HEK293T (cell line): ENCODE results near the gene CTNNB1.
A peak's percentile ranks its signal among the peaks of the same experiment; 100 is the strongest.

Experiments
- CTCF ChIA-PET: fragments of 350-600 bp; formaldehyde crosslinking; extraction: SDS; loops from one replicate; lab custom pipeline; 2021; ENCODE audit warnings: antibody characterized with exemption, inconsistent platforms; lab: Yijun Ruan, JAX
- POLR2A ChIA-PET: fragments of 350-600 bp; formaldehyde crosslinking; extraction: SDS; loops from one replicate; lab custom pipeline; 2020; ENCODE audit warnings: antibody characterized with exemption, inconsistent platforms; lab: Yijun Ruan, JAX
- DNase-seq: peaks from one replicate; pipeline ENCODE4 v3.0.0; 2012; ENCODE audit warnings: mixed read lengths; ENCODE audit errors: extremely low spot score
- ARNT ChIP-seq: fragments of 450-650 bp; IDR thresholded peaks from 2 replicates; pipeline ENCODE4 v1.6.1; 2017; ENCODE audit warnings: mild to moderate bottlenecking
- BHLHE40 ChIP-seq: fragments of 450-650 bp; IDR thresholded peaks from 2 replicates; pipeline ENCODE4 v1.6.1; 2016; ENCODE audit warnings: mild to moderate bottlenecking, moderate library complexity, borderline replicate concordance
- CTBP1 ChIP-seq: fragments of 450-650 bp; IDR thresholded peaks from 2 replicates; pipeline ENCODE4 v1.6.1; 2016; ENCODE audit warnings: borderline replicate concordance
- ELF4 ChIP-seq: fragments of 450-650 bp; IDR thresholded peaks from 2 replicates; pipeline ENCODE4 v1.6.1; 2017; ENCODE audit warnings: antibody characterized with exemption
- FOXA1 ChIP-seq: fragments of 450-650 bp; IDR thresholded peaks from 2 replicates; pipeline ENCODE4 v1.6.1; 2016; ENCODE audit warnings: mild to moderate bottlenecking
- FOXK2 ChIP-seq: fragments of 450-650 bp; IDR thresholded peaks from 2 replicates; pipeline ENCODE4 v1.6.1; 2016; ENCODE audit warnings: mild to moderate bottlenecking
- FOXM1 ChIP-seq: fragments of 450-650 bp; IDR thresholded peaks from 2 replicates; pipeline ENCODE4 v1.6.1; 2017; ENCODE audit warnings: mild to moderate bottlenecking, borderline replicate concordance
- HDGF ChIP-seq: fragments of 450-650 bp; IDR thresholded peaks from 2 replicates; pipeline ENCODE4 v1.6.1; 2017; ENCODE audit warnings: antibody characterized with exemption, borderline replicate concordance
- L3MBTL2 ChIP-seq: fragments of 450-650 bp; conservative IDR thresholded peaks from 2 replicates; pipeline ENCODE4 v1.6.1; 2016; ENCODE audit warnings: mild to moderate bottlenecking
- LEF1 ChIP-seq: fragments of 450-650 bp; IDR thresholded peaks from 2 replicates; pipeline ENCODE4 v1.6.1; 2017; ENCODE audit warnings: mild to moderate bottlenecking, borderline replicate concordance
- NFRKB ChIP-seq: fragments of 450-650 bp; IDR thresholded peaks from 2 replicates; pipeline ENCODE4 v1.6.1; 2016; ENCODE audit warnings: mild to moderate bottlenecking, moderate library complexity
- SP1 ChIP-seq: fragments of 450-650 bp; IDR thresholded peaks from 2 replicates; pipeline ENCODE4 v1.6.1; 2017
- SUZ12 ChIP-seq: fragments of 450-650 bp; IDR thresholded peaks from 2 replicates; pipeline ENCODE4 v1.6.1; 2016; ENCODE audit warnings: mild to moderate bottlenecking
- TARDBP ChIP-seq: fragments of 450-650 bp; IDR thresholded peaks from 2 replicates; pipeline ENCODE4 v1.6.1; 2016
- ZNF384 ChIP-seq: fragments of 450-650 bp; IDR thresholded peaks from 2 replicates; pipeline ENCODE4 v1.6.1; 2016
- TF ChIP-seq, protein P1 (sequence below): fragments of 450-650 bp; IDR thresholded peaks from 2 replicates; pipeline ENCODE4 v1.6.1; 2016

CTNNB1 gene

DNA sequence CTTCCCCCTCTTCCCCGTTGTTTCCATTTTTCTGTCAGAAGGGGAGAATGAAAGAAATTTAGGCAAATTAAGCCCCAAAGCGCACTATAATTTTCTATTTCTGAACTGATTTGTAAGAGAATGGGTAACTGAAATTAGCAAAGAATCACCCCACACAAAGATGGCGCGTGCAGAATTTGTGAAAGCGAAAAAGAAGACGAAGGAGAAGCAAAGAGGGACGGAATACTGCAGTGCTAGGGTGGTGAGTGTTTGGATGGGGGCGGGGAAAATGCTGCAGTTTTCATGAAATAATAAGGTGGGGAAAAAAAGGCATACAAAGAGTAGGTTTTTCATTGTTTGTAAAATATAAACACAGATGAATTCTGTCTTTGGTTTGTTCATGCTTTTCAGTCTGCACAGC, 4.6 kb upstream of the CTNNB1 start:
- TF ChIP-seq FOXA1, result no peak
- TF ChIP-seq FOXM1, result no peak
- TF ChIP-seq FOXK2, result no peak
- POLR2A ChIA-PET, result no interaction called here
- CTCF ChIA-PET, result no interaction called here
- no peak for DNase-seq

GRCh38 chr3:41195946-41196345, 3.4 kb upstream of the CTNNB1 start:
- ChIA-PET CTCF (no interaction called here), POLR2A (no interaction called here)
- TF ChIP-seq SUZ12, result no peak
- TF ChIP-seq, protein P1, sequence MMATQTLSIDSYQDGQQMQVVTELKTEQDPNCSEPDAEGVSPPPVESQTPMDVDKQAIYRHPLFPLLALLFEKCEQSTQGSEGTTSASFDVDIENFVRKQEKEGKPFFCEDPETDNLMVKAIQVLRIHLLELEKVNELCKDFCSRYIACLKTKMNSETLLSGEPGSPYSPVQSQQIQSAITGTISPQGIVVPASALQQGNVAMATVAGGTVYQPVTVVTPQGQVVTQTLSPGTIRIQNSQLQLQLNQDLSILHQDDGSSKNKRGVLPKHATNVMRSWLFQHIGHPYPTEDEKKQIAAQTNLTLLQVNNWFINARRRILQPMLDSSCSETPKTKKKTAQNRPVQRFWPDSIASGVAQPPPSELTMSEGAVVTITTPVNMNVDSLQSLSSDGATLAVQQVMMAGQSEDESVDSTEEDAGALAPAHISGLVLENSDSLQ, result no peak
- no peak for TF ChIP-seq LEF1
- TF ChIP-seq FOXK2, result no peak
- no peak for TF ChIP-seq ARNT
- TF ChIP-seq TARDBP, result no peak
- TF ChIP-seq FOXA1, result no peak
- no peak for TF ChIP-seq L3MBTL2
- TF ChIP-seq ZNF384, result no peak
- no peak for DNase-seq

GRCh38 chr3:41196499-41197410, 2.5 kb upstream of the CTNNB1 start:
- TF ChIP-seq SP1, result no peak
- TF ChIP-seq TARDBP, result no peak
- TF ChIP-seq L3MBTL2, result no peak
- TF ChIP-seq HDGF, result no peak
- TF ChIP-seq CTBP1, result no peak
- TF ChIP-seq BHLHE40, result no peak
- no peak for TF ChIP-seq FOXK2
- no peak for TF ChIP-seq SUZ12
- no peak for TF ChIP-seq ZNF384
- TF ChIP-seq ARNT, result no peak
- TF ChIP-seq FOXA1, result no peak
- TF ChIP-seq, protein P1, result no peak
- TF ChIP-seq NFRKB, result no peak
- no peak for TF ChIP-seq FOXM1
- no peak for TF ChIP-seq LEF1
- TF ChIP-seq ELF4, result no peak
- ChIA-PET CTCF (no interaction called here), POLR2A (no interaction called here)
- no peak for DNase-seq

DNA sequence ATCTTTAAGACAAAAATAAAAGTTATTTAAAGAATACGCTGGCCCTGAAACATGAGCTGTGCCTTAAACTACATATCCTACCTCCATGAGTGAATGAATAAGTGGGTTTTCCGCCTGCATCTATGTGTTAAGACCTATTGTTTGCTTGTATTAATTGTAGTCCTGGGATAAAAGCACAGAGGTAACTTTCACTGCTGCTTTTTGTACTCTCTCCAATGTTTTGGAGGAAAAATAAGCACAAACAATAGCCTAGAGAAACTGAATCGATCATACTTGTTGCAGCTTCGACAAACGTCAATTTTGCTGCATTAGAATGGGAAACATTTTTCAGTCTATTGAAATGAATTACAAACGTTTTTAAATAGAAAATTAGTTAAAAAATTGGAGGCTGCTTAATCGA, 1.3 kb upstream of the CTNNB1 start:
- ChIA-PET CTCF (no interaction called here), POLR2A (interaction anchor here (0.8 to 4.1 kb wide), 6 partner anchors 15 to 116 kb away, joined by 3 to 28 read pairs (median 8); no protein-coding TSS in a partner anchor)
- no peak for DNase-seq
- TF ChIP-seq CTBP1 (no peak), ZNF384 (no peak), LEF1 (no peak), SP1 (no peak), ELF4 (no peak), ARNT (no peak), FOXM1 (no peak), TARDBP (no peak), L3MBTL2 (no peak), FOXK2 (no peak), HDGF (no peak), FOXA1 (no peak), NFRKB (no peak), SUZ12 (no peak), BHLHE40 (no peak)
- TF ChIP-seq, protein P1, result no peak

- TF ChIP-seq L3MBTL2, result 0 out of 2 replicates have a peak, but pooled peaks have one; percentile 36
- TF ChIP-seq TARDBP, result no peak
- ChIA-PET POLR2A (interaction anchor here (0.8 to 4.1 kb wide), 14 partner anchors 10 to 119 kb away, joined by 3 to 28 read pairs (median 6); no protein-coding TSS in a partner anchor), CTCF (no interaction called here)
- no peak for DNase-seq
Observed at GRCh38 chr3:41198526-41198925, 779 bp upstream of the CTNNB1 start.

DNA sequence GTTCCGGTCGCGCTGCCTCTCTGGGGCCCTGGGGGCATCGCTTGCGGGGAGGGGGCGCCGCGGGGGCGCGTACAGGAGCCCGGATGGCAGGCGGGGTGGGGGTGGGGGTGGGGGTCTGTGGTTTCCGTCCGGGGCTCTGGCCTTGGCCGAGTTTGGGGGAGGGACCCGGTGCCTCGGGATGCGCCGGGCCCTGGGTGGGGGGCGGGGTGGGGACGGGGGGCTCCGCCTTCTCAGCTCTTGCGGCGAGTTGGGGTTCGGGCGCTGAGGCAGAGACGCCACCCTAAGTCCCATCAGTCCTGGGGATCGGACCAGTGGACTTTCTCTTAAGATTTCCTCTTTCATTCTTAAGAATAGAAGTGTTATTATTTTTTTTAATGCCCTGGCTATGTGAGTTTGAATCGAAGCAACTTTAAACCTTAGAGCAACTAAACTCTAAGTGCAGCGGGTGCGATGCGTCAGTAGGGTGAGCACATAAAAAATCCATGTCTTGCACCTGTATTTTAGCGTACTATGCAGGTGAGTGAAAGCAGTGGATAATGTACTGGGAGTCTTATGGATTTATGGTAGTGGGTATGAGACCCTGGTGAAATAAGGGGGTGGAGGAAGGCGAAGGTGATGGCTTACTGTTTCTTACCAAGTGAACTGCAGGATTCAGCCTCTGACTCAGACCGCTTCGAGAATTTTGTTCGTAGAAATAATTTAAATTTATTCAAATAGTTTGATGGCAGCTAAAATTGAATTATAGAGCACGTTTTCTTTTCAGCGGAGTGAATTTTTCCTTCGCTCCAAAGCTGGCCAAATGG, 762 bp downstream of the CTNNB1 start:
- CTCF ChIA-PET, result no interaction called here
- peak; percentile 26 for DNase-seq
- POLR2A ChIA-PET, result interaction anchor here (0.8 to 4.1 kb wide), 20 partner anchors 8 to 747 kb away, joined by 3 to 28 read pairs (median 4); no protein-coding TSS in a partner anchor

More for the DNA sequence above, 762 bp downstream of the CTNNB1 start:
- no peak for TF ChIP-seq BHLHE40
- TF ChIP-seq, protein P1, result no peak
- TF ChIP-seq TARDBP, result no peak
- no peak for TF ChIP-seq ELF4
- TF ChIP-seq FOXM1, result no peak
- no peak for TF ChIP-seq SUZ12
- TF ChIP-seq HDGF, result no peak
- TF ChIP-seq FOXA1, result no peak
- no peak for TF ChIP-seq NFRKB
